ENCODE results near the gene ZNF726.
"Not testable (repeated sequence)": the region's sequence is repeated elsewhere in the genome, so short reads cannot be mapped to it uniquely, and the experiment has no call there.

The ZNF726 gene

GRCh38 chr19:23946569-23946968, 31.9 kb downstream of the ZNF726 start:
- no peak for DNase-seq

GRCh38 chr19:23949611-23950010, 34.9 kb downstream of the ZNF726 start:
- DNase-seq: no peak

DNA sequence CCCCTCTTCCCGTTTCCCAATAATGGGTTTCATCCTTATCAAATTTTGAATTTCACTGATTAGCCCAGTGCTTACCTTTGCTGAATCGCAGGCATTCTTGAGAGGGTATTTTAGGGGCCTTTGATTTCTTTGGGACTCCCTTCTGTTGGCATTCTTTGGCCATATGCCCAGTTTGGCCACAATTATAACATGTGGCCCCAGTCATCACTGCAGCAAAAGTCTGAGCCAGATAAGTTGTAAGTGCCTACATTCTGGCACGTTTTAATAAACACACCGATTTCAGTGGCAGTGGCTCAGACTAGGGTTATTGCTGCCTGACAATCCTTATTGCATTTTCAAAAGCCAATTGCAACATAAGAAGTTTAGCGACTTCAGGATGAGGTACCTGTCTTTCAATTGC, 41.4 kb downstream of the ZNF726 start:
- DNase-seq: no peak

- no peak for DNase-seq
These were observed 43.1 kb downstream of the ZNF726 start for GRCh38 chr19:23957660-23958281.

- not testable (repeated sequence) for DNase-seq
These were observed 48.7 kb downstream of the ZNF726 start for GRCh38 chr19:23963396-23963795.

GRCh38 chr19:23963881-23964280, 49.2 kb downstream of the ZNF726 start:
- not testable (repeated sequence) for DNase-seq

DNA sequence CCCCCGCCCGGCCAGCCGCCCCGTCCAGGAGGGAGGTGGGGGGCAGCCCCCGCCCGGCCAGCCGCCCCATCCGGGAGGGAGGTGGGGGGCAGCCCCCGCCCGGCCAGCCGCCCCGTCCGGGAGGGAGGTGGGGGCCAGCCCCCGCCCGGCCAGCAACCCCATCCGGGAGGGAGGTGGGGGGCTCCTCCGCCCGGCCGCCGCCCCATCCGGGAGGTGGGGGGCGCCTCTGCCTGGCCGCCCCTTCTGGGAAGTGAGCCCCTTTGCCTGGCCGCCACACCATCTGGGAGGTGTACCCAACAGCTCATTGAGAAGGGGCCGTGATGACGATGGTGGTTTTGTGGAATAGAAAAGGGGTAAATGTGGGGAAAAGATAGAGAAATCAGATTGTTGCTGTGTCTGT, 49.6 kb downstream of the ZNF726 start:
- not testable (repeated sequence) for DNase-seq

DNA sequence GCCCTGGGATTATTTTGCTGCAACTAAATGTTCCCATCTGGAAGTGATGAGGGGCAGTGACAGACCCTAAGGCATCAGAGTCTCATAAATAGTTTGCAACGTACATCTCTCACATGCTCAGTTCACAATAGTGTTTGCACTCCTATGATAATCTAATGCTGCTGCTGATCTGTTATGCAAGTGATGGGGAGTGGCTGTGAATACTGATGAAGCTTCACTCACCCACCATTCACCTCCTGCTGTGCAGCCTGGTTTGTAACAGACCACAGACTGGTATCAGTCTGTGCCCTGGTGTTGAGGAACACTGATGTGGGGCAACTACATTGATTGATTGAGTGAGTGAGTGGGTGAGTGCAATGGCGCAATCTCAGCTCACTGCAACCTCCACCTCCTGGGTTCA, 54.9 kb downstream of the ZNF726 start:
- DNase-seq: no peak

DNA sequence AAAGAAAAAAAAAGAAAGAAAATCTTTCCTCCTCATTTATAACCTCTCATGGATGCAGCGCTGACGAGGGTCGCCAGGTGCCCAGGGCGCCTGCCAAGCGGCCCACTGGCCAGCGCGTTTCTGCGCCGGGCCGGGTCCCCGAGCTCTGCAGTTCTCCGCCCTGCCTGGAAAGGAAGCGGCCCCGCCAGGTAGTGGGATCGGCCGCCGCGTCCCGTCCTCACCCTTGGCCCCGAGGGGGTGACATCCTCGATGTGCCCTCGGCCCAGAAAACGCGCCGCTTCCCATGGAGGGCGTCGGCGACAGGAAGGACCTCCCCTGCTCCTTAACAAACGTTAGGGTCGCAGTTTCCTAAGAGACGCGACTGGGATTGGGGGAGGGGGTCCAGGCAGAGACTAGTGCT, 56.9 kb downstream of the ZNF726 start:
- DNase-seq: no peak

DNA sequence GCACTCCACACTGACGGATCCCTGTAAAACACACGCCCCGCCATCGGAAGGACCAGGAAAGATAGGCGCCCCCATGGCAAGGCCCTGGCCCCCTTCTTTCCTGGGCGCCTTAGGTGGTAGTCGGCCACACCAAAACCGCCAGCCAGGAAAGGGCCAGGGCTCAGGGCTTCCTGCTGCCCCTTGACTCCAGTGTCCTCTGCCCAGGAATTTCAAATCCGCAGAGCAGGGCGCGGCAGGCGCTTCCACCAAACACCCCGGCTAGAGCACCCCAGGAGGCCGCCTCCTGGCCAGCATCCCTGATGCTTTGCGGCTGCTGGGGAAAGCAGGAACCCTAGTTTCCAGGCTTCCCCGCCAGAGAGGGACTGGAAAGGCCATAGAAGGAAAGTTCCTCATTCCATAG, 57.5 kb downstream of the ZNF726 start:
- no peak for DNase-seq

DNA sequence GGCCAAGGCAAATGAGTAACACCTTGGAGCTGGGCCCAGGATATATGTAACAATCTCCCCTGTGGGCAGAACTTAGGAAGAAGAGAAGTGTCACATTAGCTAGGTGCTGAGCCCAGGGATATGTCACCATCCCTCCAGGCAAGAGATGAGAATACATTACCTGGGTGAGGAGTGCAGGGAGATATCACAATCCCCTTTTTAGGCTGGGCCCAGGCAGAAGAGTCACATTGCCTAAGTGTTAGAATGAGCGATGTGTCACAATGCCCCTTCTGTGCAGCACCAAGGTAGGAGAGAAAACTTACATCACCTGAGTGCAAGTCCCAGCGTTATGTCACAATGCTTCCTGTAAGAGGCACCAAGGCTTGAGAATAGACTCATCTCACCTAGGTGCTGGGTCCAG, 60.3 kb downstream of the ZNF726 start:
- no peak for DNase-seq

GRCh38 chr19:23976631-23977030, 61.9 kb downstream of the ZNF726 start:
- not testable (repeated sequence) for DNase-seq

DNA sequence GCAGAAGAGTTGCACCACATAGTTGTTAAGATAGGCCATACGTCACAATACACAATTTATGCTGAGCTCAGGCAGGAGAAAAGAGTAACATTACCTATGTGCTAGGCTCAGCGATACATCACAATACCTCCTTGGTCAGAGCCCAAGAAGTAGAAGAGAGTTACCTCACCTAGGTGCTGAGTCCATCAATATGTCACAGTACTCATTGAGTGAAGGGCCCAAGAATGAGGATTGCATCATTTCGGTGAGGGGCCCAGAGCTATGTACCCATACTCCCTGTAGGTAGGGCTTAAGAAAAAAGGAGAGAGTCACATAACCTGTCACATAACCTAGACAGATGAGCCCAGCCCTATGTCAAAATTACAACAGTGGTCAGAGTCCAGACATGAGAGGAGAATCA, 62.6 kb downstream of the ZNF726 start:
- not testable (repeated sequence) for DNase-seq

- no peak for DNase-seq
These were observed 63.4 kb downstream of the ZNF726 start for GRCh38 chr19:23978068-23978467.

DNA sequence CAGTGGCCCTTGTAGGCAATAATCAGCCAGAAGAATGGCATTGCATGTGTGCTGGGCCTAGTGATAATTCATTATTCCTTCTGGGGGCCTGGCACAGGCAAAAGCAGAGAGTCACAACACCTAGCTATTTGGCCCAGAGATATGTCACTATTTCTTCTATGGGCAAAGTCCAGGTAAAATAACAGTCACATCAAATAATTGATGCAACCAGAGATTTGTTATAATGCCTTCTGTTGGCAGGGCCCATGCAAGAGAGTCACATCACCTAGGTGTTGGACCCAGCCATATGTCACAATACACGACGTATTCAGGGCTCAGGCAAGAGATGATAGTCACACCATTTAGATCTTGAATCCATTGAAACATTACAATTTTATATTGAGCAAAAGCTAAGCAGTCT, 66.1 kb downstream of the ZNF726 start:
- no peak for DNase-seq

GRCh38 chr19:23981863-23982262, 67.2 kb downstream of the ZNF726 start:
- DNase-seq: no peak

DNA sequence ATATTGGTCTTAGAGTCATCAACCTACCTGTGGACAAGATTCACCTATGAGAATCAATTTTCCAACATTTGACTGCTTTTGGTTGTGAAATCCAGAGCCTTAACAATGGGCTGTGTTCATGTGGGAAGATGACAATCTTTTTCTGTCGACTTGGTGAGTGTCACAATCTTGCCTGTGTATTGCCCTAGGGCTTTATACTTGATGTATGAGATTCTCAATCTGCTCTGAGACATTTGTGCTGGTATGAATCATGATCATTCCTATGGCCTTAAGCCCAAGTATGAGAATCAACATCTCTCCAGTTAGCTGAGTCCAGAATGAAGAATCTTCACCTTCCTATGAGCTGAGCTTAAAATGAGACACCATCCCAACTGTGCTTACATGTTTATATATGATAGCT, 68.7 kb downstream of the ZNF726 start:
- DNase-seq: no peak
